COR-L47 (cell line): ENCODE data around the gene BTBD2.
"Not testable (repeated sequence)": the region's sequence is repeated elsewhere in the genome, so short reads cannot be mapped to it uniquely, and the experiment has no call there.

ENCODE experiments used
- DNase-seq: peaks from one replicate; lab custom pipeline; 2025; lab: John Stamatoyannopoulos, UW

BTBD2 gene

GRCh38 chr19:2039959-2040646 lies 24.6 kb upstream of the BTBD2 start:
- DNase-seq, result no peak

DNA sequence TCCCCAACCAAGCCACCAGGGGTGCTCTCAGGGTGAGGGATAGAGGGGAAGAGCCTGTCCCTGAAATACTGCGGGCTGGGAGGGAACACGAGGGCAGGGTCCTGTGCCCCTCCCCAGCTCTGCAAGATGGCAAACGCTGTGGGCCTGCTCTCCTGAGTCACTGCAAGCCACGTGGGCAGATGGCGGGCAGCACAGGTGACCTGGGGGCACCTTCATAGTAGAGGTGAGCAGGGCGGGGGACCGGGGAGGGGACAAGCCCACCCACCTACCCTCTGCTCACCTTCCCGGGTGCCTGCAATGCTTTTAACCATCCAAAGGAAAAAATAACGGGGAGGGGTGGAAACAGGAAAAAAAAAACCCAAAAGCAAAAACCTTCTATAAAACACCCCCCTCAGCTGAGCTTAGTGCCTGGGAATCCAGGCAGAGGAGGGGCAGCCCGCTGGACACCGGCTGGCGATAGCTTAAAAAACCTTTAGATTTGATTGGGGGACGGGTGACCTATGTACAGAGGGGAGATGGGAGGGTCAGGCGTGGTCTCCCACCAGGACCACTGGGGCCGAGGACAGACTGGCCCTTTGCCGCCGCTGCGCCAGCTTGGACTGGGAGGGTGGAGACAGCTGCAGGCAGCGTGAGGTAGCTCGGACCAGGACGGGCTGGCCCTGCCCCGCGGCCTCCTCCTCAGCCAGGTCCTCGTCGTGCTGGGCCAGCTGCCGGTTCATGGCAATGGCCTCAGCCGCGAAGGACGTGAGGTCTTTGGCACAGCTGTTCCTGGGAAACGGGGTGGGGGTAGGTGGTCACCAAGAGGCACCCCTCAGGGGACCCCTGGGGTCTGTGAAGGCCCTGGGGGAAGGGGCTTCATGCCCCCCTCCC lies 23.8 kb upstream of the BTBD2 start:
- DNase-seq, result no peak

- DNase-seq, result no peak
Observed at GRCh38 chr19:2038284-2039088, 23.0 kb upstream of the BTBD2 start.

DNA sequence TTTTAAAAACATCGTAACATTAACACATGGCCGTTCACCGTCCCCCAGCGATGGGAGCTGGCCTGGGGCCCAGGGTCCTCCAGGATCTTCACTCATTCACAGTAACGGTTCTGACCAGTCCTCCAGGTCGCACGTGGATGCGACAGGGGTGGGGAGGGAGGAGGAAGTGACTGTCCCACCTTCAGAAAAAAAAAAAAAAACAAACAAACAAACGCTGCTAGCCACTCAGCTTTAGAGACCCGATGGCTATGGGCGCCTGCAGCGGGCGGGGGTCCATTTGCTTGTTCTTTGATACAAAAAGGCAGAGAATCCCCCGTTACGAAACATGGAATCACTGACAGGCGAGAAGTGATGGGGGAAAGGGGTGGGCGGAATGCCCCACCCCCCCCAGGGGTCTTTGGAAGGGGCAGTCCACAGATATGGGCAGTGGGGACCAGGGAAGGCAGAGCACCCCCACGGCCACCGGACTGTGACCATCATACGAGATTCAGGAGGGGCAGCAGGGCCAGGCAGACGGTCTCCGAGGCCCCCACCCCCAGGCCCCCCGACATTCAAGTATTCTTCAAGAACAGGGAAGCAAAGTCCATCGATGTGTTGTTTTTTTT lies 22.2 kb upstream of the BTBD2 start:
- DNase-seq, result no peak

DNA sequence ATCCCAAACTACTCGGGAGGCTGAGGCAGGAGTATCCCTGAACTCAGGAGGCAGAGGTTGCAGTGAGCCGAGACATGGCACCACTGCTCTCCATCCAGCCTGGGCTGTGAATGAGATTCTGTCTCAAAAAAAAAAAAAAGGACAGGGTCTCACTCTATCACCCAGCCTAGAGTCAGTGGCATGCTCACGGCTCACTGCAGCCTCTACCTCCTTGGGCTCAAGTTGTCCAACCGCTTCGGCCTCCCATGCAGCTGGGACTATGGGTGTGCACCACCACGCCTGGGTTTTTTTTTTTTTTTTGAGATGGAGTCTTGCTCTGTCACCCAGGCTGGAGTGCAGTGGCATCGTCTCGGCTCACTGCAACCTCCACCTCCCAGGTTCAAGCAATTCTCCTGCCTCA lies 20.9 kb upstream of the BTBD2 start:
- no peak for DNase-seq

DNA sequence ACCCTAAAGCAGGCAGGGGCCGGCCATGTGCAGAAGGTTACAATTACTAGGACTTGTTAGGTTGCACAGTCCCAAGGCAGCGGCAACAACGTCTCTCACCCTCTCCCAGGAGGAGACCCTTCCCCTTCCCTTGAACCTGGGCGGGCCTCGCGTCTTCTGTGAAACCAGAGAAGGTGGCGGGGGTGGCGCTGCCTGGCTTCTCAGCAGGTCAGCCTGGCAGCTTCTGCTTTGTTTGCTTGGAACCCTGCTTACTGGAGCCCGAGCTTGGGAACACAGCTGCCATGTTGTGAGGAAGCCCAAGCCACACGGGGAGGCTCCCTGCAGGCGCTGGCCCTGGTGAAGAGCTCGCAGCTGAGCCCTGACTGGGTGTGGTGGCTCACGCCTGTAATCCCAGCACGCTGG lies 20.1 kb upstream of the BTBD2 start:
- DNase-seq, result no peak

DNA sequence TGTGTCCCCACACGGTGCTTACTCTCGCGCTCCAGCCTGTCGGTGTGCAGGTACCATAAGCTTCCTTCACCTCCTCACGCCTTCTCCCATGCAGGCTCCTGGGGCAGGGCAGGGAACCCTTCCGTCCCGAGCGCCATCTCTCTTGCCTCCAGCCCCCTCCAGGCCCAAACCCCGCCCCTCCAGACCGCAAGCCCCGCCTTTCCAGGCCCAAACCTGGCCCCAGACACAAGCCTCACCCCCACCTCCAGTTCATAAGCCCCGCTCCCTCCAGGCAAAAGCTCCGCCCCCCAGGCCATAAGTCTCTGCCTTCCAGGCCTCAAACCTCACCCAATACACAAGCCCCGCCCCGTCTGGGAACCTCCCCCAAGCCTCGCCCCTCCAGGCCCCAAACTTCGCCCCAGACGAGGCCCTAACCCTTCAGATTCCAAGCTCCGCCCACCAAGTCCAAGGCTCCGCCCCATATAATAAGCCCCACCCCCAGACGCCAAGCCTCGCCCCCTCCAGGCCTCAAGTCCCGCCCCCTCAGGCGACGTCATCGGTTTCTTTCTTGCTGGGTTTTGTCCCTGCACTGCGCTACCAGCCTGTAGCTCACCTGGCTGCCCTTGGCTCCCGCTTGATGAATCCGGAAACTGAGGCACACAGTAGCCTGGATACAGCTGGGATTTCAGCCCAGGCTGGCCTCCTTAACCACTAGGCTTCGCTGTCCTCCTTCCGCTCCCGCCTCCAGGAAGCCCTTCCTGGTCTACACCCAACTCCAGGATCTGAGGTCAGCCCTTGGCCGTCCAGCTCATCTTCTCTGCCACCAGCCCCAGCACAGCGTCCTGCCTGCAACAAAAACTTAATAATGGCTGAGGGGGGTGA lies 19.4 kb upstream of the BTBD2 start:
- DNase-seq, result no peak

GRCh38 chr19:2034253-2034652 lies 18.7 kb upstream of the BTBD2 start:
- DNase-seq, result not testable (repeated sequence)

DNA sequence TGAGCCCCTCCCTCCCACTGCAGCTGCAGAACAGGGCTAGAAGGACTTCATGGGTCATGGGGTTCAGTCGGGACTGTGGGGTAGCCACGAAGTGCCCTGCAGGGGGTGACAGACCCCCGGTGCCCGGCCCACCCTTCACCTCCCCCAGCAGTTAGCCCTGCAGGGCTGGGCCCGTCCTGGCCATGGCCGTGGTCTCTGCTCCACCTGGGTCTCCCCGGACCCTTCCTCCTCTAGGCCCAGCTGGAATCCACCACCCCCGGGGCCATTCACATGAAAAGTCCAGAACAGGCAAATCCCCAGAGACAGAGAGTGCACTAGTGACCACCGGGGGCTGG lies 18.3 kb upstream of the BTBD2 start:
- DNase-seq, result no peak

DNA sequence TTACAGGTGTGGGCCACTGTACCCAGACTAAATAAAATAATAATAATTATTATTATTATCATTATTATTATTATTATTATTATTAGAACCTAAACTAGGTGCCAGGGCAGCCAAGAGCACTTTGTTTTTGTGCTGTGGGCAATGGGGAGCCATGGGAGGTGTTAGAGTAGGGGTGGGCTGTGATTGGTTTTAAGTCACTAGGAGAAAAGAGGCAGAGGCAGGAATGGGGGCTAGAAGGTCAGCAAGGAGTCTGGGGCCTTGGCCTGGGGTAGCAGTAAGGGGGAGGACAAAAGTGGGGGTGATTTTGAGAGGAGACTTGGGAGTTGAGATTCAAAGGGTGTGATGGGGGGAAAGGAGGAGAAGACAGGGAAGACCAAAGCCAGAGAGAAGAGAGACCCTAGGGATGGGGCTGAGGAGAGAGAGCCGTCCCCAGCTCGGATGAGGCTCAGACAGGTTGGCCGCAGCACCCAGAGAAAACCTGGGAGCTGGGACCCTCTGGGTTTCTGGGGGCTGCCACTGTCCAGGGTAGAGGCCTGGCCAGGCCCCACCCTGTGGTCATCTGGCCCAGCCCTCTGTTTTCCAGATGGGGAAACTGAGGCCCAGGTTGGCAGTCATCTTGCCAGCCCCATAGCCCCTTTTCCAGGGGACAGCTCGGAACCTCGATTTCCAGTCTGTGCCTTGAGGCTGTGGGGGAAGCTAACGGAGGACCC lies 17.8 kb upstream of the BTBD2 start:
- DNase-seq, result no peak

DNA sequence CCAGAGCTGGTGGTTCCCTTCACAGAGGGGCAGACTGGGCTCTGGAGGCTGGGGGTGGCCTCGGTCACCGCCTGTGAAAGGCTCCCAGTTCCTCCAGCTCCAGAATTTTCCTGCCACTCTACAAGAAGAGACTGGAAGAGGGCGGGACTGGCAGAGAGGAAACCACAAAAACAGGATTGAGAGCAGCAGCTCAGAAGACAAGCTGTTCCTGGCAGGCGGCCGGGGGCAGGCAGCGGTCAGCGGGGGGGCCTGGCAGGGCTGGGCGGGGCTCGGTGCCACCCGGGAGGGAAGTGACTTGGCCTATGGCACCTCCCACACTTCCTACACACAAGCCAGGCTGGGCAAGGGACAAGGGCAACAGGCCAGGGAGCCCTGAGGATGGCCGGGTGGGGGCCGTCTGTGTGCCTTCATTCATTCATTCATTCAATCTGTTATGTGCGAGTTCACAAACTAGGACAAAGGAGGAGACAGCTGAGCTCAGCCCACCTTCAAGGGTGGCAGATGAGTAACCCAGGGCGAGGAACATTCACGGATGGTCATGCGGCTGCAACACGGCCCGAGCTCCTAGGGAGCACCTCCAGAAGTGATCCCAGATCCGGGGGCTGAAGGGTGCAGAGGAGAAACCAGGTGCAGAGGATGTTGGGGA lies 16.9 kb upstream of the BTBD2 start:
- DNase-seq, result peak; percentile 83

- DNase-seq, result no peak
Observed at GRCh38 chr19:2027361-2027760, 11.8 kb upstream of the BTBD2 start.

DNA sequence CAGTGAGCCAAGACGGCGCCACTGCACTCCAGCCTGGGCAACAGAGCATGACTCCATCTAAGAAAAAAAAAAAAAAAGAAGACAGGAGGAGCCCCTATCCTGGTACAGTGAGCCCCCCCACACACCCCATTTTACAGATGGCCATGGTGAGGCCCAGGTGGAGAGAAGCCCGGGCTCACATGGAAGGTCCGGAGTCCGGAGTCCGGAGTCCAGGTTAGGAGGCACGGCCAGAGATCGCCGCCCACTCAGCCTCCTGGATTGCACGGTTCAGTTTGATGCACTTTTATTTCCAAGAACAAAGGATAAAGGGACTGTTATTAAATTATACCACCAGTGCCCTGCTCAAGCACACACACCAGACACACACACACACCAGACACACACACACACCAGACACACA lies 11.3 kb upstream of the BTBD2 start:
- no peak for DNase-seq

DNA sequence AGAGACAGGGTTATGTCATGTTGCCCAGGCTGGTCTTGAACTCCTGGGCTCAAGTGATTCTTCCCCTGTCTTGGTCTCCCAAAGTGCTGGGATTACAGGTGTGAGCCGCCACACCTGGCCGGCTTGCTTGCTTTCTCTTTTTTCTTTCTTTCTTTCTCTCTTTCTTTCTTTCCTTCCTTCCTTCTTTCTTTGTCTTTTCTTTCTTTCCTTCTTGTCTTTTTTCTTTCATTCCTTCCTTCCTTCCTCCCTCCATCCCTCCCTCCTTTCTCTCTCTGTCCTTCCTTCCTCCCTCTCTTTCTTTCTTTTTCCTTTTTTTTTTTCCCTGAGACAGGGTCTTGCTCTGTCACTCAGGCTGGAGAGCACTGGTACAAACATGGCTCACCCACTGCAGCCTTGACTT lies 6.8 kb upstream of the BTBD2 start:
- DNase-seq, result no peak

GRCh38 chr19:2021453-2022140 lies 6.1 kb upstream of the BTBD2 start:
- DNase-seq, result no peak

GRCh38 chr19:2018752-2019151 lies 3.2 kb upstream of the BTBD2 start:
- no peak for DNase-seq

DNA sequence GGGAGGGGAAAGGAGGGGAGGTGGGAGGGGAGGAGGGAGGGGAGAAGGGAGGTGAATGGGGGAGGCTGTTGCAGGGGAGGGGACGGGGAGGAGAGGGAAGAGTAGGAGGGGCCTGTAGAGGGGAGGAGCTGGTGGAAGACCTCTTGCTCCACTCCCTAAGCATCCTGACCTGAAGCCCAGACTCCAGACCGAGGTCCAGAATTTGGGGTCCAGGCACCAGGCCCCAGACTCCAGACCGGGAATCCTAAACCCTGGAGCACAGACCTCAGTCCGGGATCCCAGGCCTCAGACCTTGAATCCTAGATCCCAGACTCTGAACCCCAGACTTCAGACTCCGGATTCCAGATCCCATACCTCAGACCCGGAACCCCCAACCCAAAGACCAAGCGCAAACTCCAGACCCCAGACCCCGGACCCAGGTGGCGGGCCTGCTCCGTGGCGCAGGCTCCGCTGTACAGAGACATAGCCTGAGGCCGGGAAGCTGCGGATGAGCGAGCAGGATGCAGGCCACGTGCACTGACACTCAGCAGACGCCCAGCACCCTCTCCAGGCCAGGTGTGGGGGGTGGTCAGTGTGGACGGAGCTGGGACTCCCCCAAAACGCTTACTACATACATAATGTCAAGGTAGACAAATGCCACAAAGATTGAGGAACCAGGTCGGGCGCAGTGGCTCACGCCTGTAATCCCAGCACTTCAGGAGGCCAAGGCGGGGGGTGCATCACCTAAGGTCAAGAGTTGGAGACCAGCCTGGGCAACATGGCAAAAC lies 710 bp upstream of the BTBD2 start:
- DNase-seq, result peak; percentile 41

DNA sequence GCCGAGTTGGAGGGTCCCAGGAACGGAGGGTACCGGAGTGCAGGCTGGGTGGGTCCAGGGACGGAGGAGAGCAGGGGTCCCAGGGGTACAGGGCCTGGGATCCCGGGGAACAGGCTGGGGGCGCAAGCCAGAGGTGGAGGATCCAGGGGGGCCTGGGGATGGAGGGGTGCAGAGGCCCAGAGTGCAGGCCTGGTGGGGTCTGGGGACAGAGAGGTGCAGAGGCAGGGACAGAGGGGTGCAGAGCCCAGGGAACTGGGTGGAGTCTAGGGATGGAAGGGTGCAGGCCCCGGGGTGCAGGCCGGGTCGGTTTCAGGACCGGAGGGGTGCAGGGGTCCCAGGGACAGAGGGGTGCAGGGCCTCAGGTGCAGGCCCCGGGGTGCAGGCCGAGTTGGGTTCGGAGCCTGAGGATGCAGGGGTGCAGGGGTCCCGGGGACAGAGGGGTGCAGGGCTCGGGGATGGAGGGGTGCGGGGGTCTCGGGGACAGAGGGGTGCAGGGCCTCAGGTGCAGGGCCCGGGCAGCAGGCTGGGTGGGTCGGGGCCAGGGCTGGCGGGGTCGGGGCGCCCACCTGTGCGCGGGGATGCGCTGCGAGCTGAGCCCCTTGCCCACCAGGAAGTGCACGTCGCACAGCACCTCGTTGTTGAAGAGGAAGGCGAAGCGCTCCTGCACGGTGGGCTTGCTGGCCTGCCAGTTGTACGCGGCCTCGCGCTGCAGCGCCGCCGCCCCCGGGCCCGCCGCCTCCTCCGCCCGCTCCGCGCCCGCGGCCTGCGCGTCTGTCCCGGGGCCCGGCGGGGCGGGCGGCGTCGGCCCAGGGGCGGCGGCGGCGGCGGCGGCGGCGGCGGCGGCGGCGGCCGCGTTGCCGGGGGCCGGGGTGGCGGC lies 545 bp downstream of the BTBD2 start:
- DNase-seq, result peak; percentile 28
